NB4 (cell line): ENCODE results near the gene ILDR2.

Experiments
- MYC ChIP-seq: IDR thresholded peaks from 2 replicates; pipeline ENCODE4 v1.6.1; 2011; ENCODE audit warnings: low read depth, low read length
- POLR2A ChIP-seq: IDR thresholded peaks from 2 replicates; pipeline ENCODE4 v1.6.1; 2011; ENCODE audit warnings: mild to moderate bottlenecking; ENCODE audit not compliant: insufficient read length; ENCODE audit errors: extremely low read depth
- TF ChIP-seq, protein P1 (sequence below): IDR thresholded peaks from one replicate; pipeline ENCODE4 v1.5.1; 2012; ENCODE audit warnings: low read depth, low read length
- TF ChIP-seq, protein P2 (sequence below): IDR thresholded peaks from 2 replicates; pipeline ENCODE4 v1.6.1; 2011; ENCODE audit warnings: low read depth, low read length

DNA sequence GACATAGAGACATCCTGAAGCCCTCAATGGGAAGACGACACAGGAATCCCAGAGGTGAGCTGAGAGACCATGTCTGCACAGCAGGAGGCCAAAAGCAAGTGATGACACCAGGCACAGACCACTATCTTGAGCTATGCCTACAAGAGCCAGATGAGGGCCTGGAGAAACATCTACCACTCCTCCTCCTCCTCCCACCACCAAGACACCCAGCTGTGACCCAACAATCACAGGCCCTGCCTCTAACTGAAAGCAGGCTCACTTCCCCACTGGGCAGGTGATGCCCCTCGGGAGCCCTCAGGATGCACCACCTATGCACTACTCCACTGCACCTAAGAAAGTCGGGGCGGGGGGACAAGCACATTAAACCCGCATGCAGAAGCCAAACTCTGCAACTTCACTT lies 115.7 kb downstream of the ILDR2 start:
- TF ChIP-seq, protein P1, sequence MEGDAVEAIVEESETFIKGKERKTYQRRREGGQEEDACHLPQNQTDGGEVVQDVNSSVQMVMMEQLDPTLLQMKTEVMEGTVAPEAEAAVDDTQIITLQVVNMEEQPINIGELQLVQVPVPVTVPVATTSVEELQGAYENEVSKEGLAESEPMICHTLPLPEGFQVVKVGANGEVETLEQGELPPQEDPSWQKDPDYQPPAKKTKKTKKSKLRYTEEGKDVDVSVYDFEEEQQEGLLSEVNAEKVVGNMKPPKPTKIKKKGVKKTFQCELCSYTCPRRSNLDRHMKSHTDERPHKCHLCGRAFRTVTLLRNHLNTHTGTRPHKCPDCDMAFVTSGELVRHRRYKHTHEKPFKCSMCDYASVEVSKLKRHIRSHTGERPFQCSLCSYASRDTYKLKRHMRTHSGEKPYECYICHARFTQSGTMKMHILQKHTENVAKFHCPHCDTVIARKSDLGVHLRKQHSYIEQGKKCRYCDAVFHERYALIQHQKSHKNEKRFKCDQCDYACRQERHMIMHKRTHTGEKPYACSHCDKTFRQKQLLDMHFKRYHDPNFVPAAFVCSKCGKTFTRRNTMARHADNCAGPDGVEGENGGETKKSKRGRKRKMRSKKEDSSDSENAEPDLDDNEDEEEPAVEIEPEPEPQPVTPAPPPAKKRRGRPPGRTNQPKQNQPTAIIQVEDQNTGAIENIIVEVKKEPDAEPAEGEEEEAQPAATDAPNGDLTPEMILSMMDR = no peak
- TF ChIP-seq POLR2A = no peak
- TF ChIP-seq MYC = no peak
- TF ChIP-seq, protein P2, sequence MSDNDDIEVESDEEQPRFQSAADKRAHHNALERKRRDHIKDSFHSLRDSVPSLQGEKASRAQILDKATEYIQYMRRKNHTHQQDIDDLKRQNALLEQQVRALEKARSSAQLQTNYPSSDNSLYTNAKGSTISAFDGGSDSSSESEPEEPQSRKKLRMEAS = no peak
